ENCODE data around the gene OR2G6.

DNA sequence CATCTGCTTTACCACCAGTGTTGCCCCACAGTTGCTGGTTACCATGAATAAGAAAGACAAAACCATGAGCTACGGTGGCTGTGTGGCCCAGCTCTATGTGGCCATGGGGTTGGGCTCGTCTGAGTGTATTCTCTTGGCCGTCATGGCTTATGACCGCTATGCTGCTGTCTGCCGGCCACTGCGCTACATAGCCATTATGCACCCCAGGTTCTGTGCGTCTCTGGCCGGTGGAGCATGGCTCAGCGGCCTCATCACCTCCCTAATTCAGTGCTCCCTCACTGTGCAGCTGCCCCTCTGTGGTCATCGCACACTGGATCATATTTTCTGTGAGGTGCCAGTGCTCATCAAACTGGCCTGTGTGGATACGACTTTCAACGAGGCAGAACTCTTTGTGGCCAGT, 14.0 kb downstream of the OR2G6 start:
- TF ChIP-seq, protein P1, sequence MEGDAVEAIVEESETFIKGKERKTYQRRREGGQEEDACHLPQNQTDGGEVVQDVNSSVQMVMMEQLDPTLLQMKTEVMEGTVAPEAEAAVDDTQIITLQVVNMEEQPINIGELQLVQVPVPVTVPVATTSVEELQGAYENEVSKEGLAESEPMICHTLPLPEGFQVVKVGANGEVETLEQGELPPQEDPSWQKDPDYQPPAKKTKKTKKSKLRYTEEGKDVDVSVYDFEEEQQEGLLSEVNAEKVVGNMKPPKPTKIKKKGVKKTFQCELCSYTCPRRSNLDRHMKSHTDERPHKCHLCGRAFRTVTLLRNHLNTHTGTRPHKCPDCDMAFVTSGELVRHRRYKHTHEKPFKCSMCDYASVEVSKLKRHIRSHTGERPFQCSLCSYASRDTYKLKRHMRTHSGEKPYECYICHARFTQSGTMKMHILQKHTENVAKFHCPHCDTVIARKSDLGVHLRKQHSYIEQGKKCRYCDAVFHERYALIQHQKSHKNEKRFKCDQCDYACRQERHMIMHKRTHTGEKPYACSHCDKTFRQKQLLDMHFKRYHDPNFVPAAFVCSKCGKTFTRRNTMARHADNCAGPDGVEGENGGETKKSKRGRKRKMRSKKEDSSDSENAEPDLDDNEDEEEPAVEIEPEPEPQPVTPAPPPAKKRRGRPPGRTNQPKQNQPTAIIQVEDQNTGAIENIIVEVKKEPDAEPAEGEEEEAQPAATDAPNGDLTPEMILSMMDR (IDR thresholded peaks at IDR 0.05; ENCODE audit: insufficient read depth, low read length, poor library complexity, severe bottlenecking), result no peak
- no peak for TF ChIP-seq EZH2phosphoT487 (conservative IDR thresholded peaks at IDR 0.05; ENCODE audit: low read length)
